ENCODE data around the gene CCR3.
"Not testable (repeated sequence)": the region's sequence is repeated elsewhere in the genome, so short reads cannot be mapped to it uniquely, and the experiment has no call there.

Gene CCR3

GRCh38 chr3:46203681-46204080 is 38.6 kb upstream of the CCR3 start:
- Histone ChIP-seq H3K79me1 (ENCODE audit: low read depth, low read length) (no peaks in the 10 kb centered on the region), H2BK12ac (ENCODE audit: low read length) (no peak overlapping the region), H4K8ac (ENCODE audit: low read depth, low read length) (no peak overlapping the region), H4K91ac (ENCODE audit: low read depth, low read length, poor library complexity) (no peak overlapping the region), H3K14ac (ENCODE audit: low read length) (no peak overlapping the region), H2BK5ac (ENCODE audit: low read length) (no peak overlapping the region), H3K4ac (ENCODE audit: low read length) (no peak overlapping the region), H3K4me3 (ENCODE audit: low read length in 2 of 2) (no peak overlapping the region), H3K27ac (replicated peaks; ENCODE audit: low read length) (no peak overlapping the region), H3K4me1 (ENCODE audit: control insufficient read depth in 2 of 2, insufficient read depth in 1 of 2, low read depth in 1 of 2, low read length in 2 of 2) (no peaks in the 10 kb centered on the region), H3K23ac (ENCODE audit: low read depth, low read length, poor library complexity) (no peak overlapping the region), H2AFZ (ENCODE audit: low read length) (no peak overlapping the region), H3K27me3 (ENCODE audit: control insufficient read depth in 3 of 3, insufficient read depth in 3 of 3, low read depth in 1 of 3, low read length in 3 of 3) (no peaks in the 10 kb centered on the region), H2BK15ac (ENCODE audit: low read length) (no peak overlapping the region), H2AK5ac (ENCODE audit: low read depth, low read length) (no peak overlapping the region), H3K9me3 (replicated peaks in 1 of 2; ENCODE audit: control insufficient read depth in 2 of 2, insufficient read depth in 1 of 2, low read depth in 1 of 2, low read length in 2 of 2) (no peaks in the 10 kb centered on the region), H3K36me3 (replicated peaks in 1 of 2; ENCODE audit: control insufficient read depth in 2 of 2, insufficient read depth in 2 of 2, low read length in 2 of 2) (no peaks in the 10 kb centered on the region), H3K4me2 (ENCODE audit: insufficient read depth, low read length, poor library complexity, severe bottlenecking) (no peak overlapping the region), H3K9ac (ENCODE audit: low read depth, low read length, poor library complexity) (no peak overlapping the region), H3K18ac (ENCODE audit: low read length) (no peak overlapping the region), H2BK120ac (ENCODE audit: low read depth, low read length) (no peak overlapping the region)
- WGBS, 2 donors (ENCODE audit: extremely low coverage in 2 of 2, insufficient read length in 2 of 2, insufficient replicate concordance in 1 of 2) = no CpG with 5 or more reads among the region's 12 CpGs
- no peak for DNase-seq (ENCODE audit: low spot score)

DNA sequence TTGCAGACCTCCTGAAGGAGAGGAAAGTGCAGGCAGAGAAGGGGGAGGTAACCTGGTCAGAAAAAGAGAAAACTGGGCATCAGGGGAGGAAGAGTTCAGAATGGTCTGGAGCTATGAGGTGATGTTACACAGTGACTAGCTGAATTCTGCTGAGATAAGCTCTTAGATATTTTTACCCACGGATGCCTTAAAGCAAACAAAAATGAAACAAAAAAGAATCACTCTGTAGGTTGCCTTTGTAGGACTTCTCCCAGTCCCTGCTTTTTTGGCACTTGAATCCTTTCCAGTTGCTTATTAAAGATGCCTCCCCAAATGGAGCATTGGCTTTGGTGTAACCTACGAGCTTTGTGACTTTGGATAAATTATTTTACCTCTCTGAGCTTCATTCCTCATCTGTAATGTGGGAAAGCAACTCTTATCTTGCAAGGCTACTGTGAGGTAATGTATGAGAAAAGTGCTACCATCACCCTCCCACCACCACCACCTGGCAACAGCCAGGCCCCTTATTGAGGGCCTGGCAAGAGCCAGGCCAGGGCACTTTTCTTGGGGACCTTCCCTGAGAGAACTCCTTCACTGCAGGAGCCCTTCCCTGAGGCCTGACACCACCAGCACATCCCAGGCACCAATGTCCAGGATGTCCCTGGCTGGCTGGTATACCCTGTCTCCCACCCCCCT is 36.8 kb upstream of the CCR3 start:
- Histone ChIP-seq H3K9ac (ENCODE audit: low read depth, low read length, poor library complexity) (no peak overlapping the region), H3K4ac (ENCODE audit: low read length) (no peak overlapping the region), H3K27ac (replicated peaks; ENCODE audit: low read length) (no peak overlapping the region), H3K36me3 (replicated peaks in 1 of 2; ENCODE audit: control insufficient read depth in 2 of 2, insufficient read depth in 2 of 2, low read length in 2 of 2) (no peaks in the 10 kb centered on the region), H2BK12ac (ENCODE audit: low read length) (no peak overlapping the region), H3K14ac (ENCODE audit: low read length) (no peak overlapping the region), H2AK5ac (ENCODE audit: low read depth, low read length) (no peak overlapping the region), H3K18ac (ENCODE audit: low read length) (no peak overlapping the region), H3K9me3 (replicated peaks in 1 of 2; ENCODE audit: control insufficient read depth in 2 of 2, insufficient read depth in 1 of 2, low read depth in 1 of 2, low read length in 2 of 2) (no peaks in the 10 kb centered on the region), H3K4me1 (ENCODE audit: control insufficient read depth in 2 of 2, insufficient read depth in 1 of 2, low read depth in 1 of 2, low read length in 2 of 2) (no peaks in the 10 kb centered on the region), H2BK120ac (ENCODE audit: low read depth, low read length) (no peak overlapping the region), H3K27me3 (ENCODE audit: control insufficient read depth in 3 of 3, insufficient read depth in 3 of 3, low read depth in 1 of 3, low read length in 3 of 3) (no peaks in the 10 kb centered on the region), H3K23ac (ENCODE audit: low read depth, low read length, poor library complexity) (no peak overlapping the region), H2BK15ac (ENCODE audit: low read length) (no peak overlapping the region), H3K4me2 (ENCODE audit: insufficient read depth, low read length, poor library complexity, severe bottlenecking) (no peak overlapping the region), H4K8ac (ENCODE audit: low read depth, low read length) (no peak overlapping the region), H2AFZ (ENCODE audit: low read length) (no peak overlapping the region), H2BK5ac (ENCODE audit: low read length) (no peak overlapping the region), H3K79me1 (ENCODE audit: low read depth, low read length) (no peaks in the 10 kb centered on the region), H3K4me3 (ENCODE audit: low read length in 2 of 2) (no peak overlapping the region), H4K91ac (ENCODE audit: low read depth, low read length, poor library complexity) (no peak overlapping the region)
- DNase-seq (ENCODE audit: low spot score) = no peak
- no CpG with 5 or more reads among the region's 2 CpGs for WGBS, 2 donors (ENCODE audit: extremely low coverage in 2 of 2, insufficient read length in 2 of 2, insufficient replicate concordance in 1 of 2)

GRCh38 chr3:46206282-46207015 is 35.8 kb upstream of the CCR3 start:
- no peak overlapping the region for H4K91ac ChIP-seq (ENCODE audit: low read depth, low read length, poor library complexity)
- H2BK12ac ChIP-seq (ENCODE audit: low read length) = no peak overlapping the region
- no peaks in the 10 kb centered on the region for H3K79me1 ChIP-seq (ENCODE audit: low read depth, low read length)
- H3K14ac ChIP-seq (ENCODE audit: low read length) = no peak overlapping the region
- no peak overlapping the region for H2AK5ac ChIP-seq (ENCODE audit: low read depth, low read length)
- H2BK120ac ChIP-seq (ENCODE audit: low read depth, low read length) = no peak overlapping the region
- H4K8ac ChIP-seq (ENCODE audit: low read depth, low read length) = no peak overlapping the region
- H3K4me3 ChIP-seq (ENCODE audit: low read length in 2 of 2) = no peak overlapping the region
- H3K9me3 ChIP-seq (replicated peaks in 1 of 2; ENCODE audit: control insufficient read depth in 2 of 2, insufficient read depth in 1 of 2, low read depth in 1 of 2, low read length in 2 of 2) = no peaks in the 10 kb centered on the region
- DNase-seq (ENCODE audit: low spot score) = no peak
- no peaks in the 10 kb centered on the region for H3K4me1 ChIP-seq (ENCODE audit: control insufficient read depth in 2 of 2, insufficient read depth in 1 of 2, low read depth in 1 of 2, low read length in 2 of 2)
- H3K36me3 ChIP-seq (replicated peaks in 1 of 2; ENCODE audit: control insufficient read depth in 2 of 2, insufficient read depth in 2 of 2, low read length in 2 of 2) = no peaks in the 10 kb centered on the region
- H2AFZ ChIP-seq (ENCODE audit: low read length) = no peak overlapping the region
- H2BK5ac ChIP-seq (ENCODE audit: low read length) = no peak overlapping the region
- H3K18ac ChIP-seq (ENCODE audit: low read length) = no peak overlapping the region
- H3K4ac ChIP-seq (ENCODE audit: low read length) = no peak overlapping the region
- no peak overlapping the region for H3K23ac ChIP-seq (ENCODE audit: low read depth, low read length, poor library complexity)
- H3K9ac ChIP-seq (ENCODE audit: low read depth, low read length, poor library complexity) = no peak overlapping the region
- no peak overlapping the region for H3K4me2 ChIP-seq (ENCODE audit: insufficient read depth, low read length, poor library complexity, severe bottlenecking)
- no peak overlapping the region for H3K27ac ChIP-seq (replicated peaks; ENCODE audit: low read length)
- no peak overlapping the region for H2BK15ac ChIP-seq (ENCODE audit: low read length)
- WGBS, 2 donors (ENCODE audit: extremely low coverage in 2 of 2, insufficient read length in 2 of 2, insufficient replicate concordance in 1 of 2) = no CpG with 5 or more reads among the region's 6 CpGs
- H3K27me3 ChIP-seq (ENCODE audit: control insufficient read depth in 3 of 3, insufficient read depth in 3 of 3, low read depth in 1 of 3, low read length in 3 of 3) = no peaks in the 10 kb centered on the region

GRCh38 chr3:46207514-46207913 is 34.7 kb upstream of the CCR3 start:
- H3K23ac ChIP-seq (ENCODE audit: low read depth, low read length, poor library complexity); H3K9ac ChIP-seq (ENCODE audit: low read depth, low read length, poor library complexity); H3K4me2 ChIP-seq (ENCODE audit: insufficient read depth, low read length, poor library complexity, severe bottlenecking); H4K8ac ChIP-seq (ENCODE audit: low read depth, low read length); H3K4me3 ChIP-seq (ENCODE audit: low read length in 2 of 2); H3K4me1 ChIP-seq (ENCODE audit: control insufficient read depth in 2 of 2, insufficient read depth in 1 of 2, low read depth in 1 of 2, low read length in 2 of 2); H3K36me3 ChIP-seq (replicated peaks in 1 of 2; ENCODE audit: control insufficient read depth in 2 of 2, insufficient read depth in 2 of 2, low read length in 2 of 2); H3K27ac ChIP-seq (replicated peaks; ENCODE audit: low read length); H2BK15ac ChIP-seq (ENCODE audit: low read length); H4K91ac ChIP-seq (ENCODE audit: low read depth, low read length, poor library complexity); H3K18ac ChIP-seq (ENCODE audit: low read length); H3K9me3 ChIP-seq (replicated peaks in 1 of 2; ENCODE audit: control insufficient read depth in 2 of 2, insufficient read depth in 1 of 2, low read depth in 1 of 2, low read length in 2 of 2); H2BK120ac ChIP-seq (ENCODE audit: low read depth, low read length); DNase-seq (ENCODE audit: low spot score); H2AFZ ChIP-seq (ENCODE audit: low read length); H2AK5ac ChIP-seq (ENCODE audit: low read depth, low read length); H3K79me1 ChIP-seq (ENCODE audit: low read depth, low read length); H3K14ac ChIP-seq (ENCODE audit: low read length); H3K4ac ChIP-seq (ENCODE audit: low read length); H2BK5ac ChIP-seq (ENCODE audit: low read length); H2BK12ac ChIP-seq (ENCODE audit: low read length); H3K27me3 ChIP-seq (ENCODE audit: control insufficient read depth in 3 of 3, insufficient read depth in 3 of 3, low read depth in 1 of 3, low read length in 3 of 3): not testable (repeated sequence)
- WGBS, 2 donors (ENCODE audit: extremely low coverage in 2 of 2, insufficient read length in 2 of 2, insufficient replicate concordance in 1 of 2) = no CpG with 5 or more reads among the region's 6 CpGs

Measured in neuronal stem cell (in vitro differentiated cells).